GM12874 (cell line): ENCODE data around the gene VASN.
A peak's percentile ranks its signal among the peaks of the same experiment; 100 is the strongest.

ENCODE experiments used
- TF ChIP-seq, protein P1 (sequence below): IDR thresholded peaks from 2 replicates; pipeline ENCODE4 v1.5.1; 2011; ENCODE audit warnings: low read depth, mild to moderate bottlenecking, control low read depth, low read length, moderate library complexity; ENCODE audit not compliant: insufficient read depth

VASN gene

DNA sequence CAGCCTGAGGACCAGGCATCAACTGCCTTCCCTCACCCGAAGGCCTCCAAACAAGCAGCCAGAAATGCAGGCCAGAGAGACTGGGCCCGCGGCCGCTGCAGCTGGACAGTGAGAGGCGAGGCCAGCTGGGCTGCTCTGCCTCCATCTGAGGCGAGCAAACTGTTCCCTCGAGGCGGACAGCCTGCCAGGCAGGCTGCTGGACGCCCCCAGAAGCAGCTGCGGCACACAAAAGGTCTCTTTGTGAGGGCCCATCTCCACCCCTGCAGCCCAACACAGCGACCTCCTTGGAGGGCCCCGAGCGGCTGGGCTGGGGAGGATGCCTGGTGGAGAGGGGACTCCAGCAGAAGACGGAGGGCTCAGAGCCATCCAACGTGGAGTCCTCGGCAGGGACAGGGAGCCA, 40.0 kb downstream of the VASN start:
- TF ChIP-seq, protein P1, sequence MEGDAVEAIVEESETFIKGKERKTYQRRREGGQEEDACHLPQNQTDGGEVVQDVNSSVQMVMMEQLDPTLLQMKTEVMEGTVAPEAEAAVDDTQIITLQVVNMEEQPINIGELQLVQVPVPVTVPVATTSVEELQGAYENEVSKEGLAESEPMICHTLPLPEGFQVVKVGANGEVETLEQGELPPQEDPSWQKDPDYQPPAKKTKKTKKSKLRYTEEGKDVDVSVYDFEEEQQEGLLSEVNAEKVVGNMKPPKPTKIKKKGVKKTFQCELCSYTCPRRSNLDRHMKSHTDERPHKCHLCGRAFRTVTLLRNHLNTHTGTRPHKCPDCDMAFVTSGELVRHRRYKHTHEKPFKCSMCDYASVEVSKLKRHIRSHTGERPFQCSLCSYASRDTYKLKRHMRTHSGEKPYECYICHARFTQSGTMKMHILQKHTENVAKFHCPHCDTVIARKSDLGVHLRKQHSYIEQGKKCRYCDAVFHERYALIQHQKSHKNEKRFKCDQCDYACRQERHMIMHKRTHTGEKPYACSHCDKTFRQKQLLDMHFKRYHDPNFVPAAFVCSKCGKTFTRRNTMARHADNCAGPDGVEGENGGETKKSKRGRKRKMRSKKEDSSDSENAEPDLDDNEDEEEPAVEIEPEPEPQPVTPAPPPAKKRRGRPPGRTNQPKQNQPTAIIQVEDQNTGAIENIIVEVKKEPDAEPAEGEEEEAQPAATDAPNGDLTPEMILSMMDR, result no peak

DNA sequence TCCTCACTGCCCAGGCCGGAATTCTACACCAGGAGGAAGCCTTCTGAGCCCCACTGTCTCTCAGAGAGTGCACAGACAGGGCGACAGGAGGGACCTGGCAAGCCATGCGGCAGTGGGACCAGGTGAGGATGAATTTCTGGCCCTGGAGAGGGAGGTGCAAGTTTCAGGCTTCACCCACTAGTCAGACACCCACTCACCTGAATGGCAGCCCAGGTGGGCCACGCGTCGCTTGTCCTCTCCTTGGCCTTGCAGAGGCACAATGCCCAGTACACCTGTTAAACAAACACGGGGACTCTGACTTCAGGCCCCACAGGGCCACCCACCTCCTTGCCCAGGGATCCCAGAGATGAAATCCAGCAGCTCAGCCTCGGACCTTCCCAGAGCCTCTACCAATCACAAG, 40.5 kb downstream of the VASN start:
- TF ChIP-seq, protein P1, result no peak

DNA sequence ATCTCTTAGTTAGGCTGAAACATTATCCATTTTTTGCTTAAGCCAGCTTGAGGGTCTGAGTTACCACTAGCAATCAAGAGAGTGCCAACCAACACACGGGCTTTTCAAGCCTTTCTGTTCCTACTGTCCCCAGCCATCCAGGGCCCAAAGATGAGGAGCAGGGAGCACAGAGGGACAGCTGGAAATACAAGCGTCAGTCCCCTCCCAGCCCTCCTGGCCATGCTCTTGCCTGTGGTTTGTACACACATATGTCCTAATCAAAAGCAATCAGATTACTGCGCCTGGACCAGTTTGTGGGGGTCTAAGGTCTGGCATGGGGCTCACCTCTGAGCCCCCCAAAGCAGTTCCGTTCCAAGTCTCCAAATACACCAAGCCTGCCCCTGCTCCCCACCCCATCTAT, 41.2 kb downstream of the VASN start:
- TF ChIP-seq, protein P1, result no peak

DNA sequence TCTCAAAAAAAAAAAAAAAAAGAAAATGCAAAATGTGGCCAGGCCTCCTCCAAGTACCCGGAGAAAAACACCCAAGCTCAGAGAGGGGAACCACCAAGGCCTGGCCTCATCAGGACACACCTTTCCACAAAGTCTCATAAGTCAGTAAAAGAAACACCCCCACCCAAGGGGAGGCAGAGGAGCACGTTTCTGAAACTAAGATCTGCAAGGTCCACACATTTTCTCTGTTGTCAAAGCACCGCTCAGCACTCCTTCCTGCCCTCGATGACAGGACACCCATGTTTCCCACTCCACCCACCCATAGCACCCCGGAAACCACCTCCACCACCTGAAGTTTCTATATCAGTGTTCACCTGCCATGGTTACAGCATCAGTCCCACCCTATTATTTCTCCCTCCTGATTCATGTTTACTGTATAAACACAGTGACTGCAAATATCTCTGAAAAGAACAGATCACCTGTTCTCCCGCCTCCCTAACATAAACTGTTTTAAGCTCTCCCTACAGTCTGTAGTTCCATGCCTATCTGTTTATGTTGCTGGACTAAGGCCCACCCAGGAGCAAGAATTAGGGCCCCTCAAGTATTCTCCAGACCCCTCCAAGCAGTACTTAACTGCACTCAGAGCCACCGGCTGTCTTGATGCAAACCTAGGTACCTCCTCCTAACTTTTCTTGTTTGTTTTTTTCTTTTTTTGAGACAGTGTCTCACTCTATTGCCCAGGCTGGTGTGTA, 42.7 kb downstream of the VASN start:
- TF ChIP-seq, protein P1, result no peak

DNA sequence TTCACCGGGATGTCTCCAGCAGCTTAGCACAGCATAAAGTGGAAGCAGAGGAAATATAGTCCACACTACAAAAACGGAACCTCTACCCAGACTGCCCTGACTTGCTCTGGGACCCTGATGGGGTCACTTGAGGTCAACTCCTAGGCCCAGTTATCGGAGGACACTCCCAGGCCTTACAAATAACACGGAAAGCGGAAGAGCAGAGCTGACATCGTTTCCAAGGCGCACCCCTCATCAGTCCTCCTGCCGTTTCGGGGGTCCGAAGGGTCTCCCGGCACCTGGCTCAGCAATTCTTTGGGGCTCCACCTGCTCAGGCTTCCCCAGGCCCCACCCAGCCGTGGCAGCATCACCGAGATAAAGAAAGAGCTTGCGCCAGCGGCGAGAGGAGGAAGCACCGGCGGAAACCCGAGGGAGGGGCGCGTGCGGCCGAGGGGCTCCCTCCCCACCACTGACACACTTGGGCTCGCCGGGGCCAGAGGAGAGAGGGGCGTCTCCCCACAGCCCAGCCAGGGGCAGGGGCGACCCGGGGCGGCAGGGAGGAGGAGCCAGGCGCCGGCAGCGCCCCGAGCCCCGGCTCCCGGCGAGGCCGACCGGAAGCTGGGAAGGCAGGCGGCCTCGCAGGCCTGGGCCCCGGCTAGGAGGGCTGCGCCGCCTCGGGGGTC, 44.0 kb downstream of the VASN start:
- TF ChIP-seq, protein P1, result 0 out of 2 replicates have a peak, but pooled peaks have one; percentile 8

DNA sequence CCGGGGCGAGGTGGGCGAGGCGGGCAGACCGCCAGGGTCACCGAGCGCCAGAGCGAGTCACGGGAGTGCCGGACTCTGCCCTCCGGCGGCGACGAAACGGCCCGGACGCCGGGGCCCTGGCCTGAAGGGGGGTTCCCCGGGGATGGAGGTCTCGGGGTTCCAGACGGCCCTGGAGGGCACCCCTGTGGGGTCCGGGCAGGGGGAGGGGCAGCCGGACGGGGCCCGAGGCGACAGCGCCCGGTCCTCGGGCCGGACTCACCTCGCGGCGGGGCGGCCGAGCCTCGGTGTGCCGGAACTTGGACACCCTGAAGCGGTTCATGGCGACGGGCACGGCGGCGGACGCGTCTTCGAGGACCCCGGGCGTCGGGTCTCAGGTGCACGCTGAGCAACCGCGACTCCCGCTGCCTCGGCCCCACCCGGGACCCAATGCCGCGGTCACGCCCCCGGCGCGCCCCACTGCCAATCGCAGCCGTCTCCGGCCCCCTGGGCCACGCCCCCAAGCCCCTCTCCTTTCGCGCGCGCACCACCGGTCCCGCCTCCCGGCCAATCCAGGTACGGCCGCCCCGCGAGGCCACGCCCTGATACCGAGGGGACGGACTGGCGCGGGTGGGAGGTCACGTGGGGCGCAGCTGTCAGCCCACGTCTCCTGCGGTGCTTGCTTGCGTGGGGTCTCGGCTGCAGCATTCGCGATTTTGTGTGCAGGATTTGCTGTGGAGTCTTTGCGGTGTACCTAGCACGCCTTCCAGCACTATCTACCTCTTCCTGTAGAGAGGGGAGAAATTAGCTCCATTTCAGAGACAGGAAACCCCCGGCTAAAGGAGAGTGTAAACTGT, 44.8 kb downstream of the VASN start, which contains the start of gene CORO7:
Gene CORO7 (minus strand): TSS at position 397 of the 833 bp plus-strand sequence. CDS start 78 bp downstream, at position 319.
- TF ChIP-seq, protein P1, result no peak

DNA sequence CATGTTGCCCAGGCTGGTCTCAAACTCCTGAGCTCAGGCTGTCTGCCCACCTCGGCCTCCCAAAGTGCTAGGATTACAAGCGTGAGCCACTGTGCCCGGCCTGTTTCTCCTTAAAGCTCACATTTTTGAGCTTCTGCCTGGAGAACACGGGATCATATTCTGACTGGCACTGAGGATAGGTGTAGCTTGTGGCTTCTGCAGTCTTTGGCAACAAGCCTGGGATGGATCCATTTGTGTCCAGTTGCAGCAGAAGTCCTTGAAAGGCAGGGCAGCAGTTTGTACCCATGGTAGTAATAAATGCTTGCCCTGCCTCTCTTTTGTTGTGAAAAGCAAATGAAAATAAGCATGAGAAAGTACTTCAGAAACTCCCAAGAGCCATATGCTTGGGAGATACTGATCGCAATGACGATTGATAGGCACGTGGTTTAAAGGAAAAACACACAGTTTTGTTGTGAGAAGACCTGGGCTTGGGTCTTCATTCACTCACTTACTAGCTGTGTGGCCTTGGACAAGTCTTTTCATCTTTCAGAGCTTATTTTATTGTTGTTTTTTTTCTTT, 47.8 kb downstream of the VASN start:
- TF ChIP-seq, protein P1, result no peak
